CD4-positive, alpha-beta T cell treated with Interleukin-2 at 100 ng/mL for 4 hours (primary cell): ENCODE measurements around the gene JAML.

Experiments
- DNase-seq: peaks from one replicate; pipeline ENCODE4 v3.0.0-alpha.2; 2020; ENCODE audit warnings: low spot score

JAML gene

GRCh38 chr11:118239509-118240205, 14.8 kb upstream of the JAML start:
- no peak for DNase-seq

- no peak for DNase-seq
Measured at GRCh38 chr11:118238929-118239328, 14.1 kb upstream of the JAML start.

GRCh38 chr11:118238421-118238820, 13.6 kb upstream of the JAML start:
- no peak for DNase-seq

GRCh38 chr11:118236170-118236569, 11.4 kb upstream of the JAML start:
- no peak for DNase-seq

GRCh38 chr11:118234833-118235232, 10.0 kb upstream of the JAML start:
- DNase-seq = no peak

- no peak for DNase-seq
Measured at GRCh38 chr11:118233850-118234249, 9.0 kb upstream of the JAML start.

GRCh38 chr11:118233377-118233776, 8.6 kb upstream of the JAML start:
- DNase-seq = no peak

- DNase-seq = peak; percentile 72
Measured at GRCh38 chr11:118232659-118233058, 7.8 kb upstream of the JAML start.

GRCh38 chr11:118231461-118231860, 6.7 kb upstream of the JAML start:
- no peak for DNase-seq

GRCh38 chr11:118230088-118230487, 5.3 kb upstream of the JAML start:
- DNase-seq = peak; percentile 78

- no peak for DNase-seq
Measured at GRCh38 chr11:118229274-118229847, 4.5 kb upstream of the JAML start.

- DNase-seq = peak; percentile 55
Measured at GRCh38 chr11:118227865-118228785, 3.3 kb upstream of the JAML start.

- peak; percentile 36 for DNase-seq
Measured at GRCh38 chr11:118226781-118227180, 2.0 kb upstream of the JAML start.

GRCh38 chr11:118226296-118226695, 1.5 kb upstream of the JAML start:
- DNase-seq = no peak

GRCh38 chr11:118223992-118224391, 819 bp downstream of the JAML start:
- DNase-seq = no peak

- no peak for DNase-seq
Measured at GRCh38 chr11:118223570-118223969, 1.2 kb downstream of the JAML start.

- no peak for DNase-seq
Measured at GRCh38 chr11:118222437-118222836, 2.4 kb downstream of the JAML start.

- no peak for DNase-seq
Measured at GRCh38 chr11:118221419-118221818, 3.4 kb downstream of the JAML start.

GRCh38 chr11:118219732-118220131, 5.1 kb downstream of the JAML start:
- DNase-seq = no peak

GRCh38 chr11:118219244-118219643, 5.6 kb downstream of the JAML start:
- DNase-seq = no peak

GRCh38 chr11:118217575-118217974, 7.2 kb downstream of the JAML start:
- no peak for DNase-seq

- peak; percentile 63 for DNase-seq
Measured at GRCh38 chr11:118216621-118217481, 8.0 kb downstream of the JAML start.
